ENCODE results near the gene CACNG3. TPM values are rescaled to one million over a fixed set of nuclear protein-coding genes. Genes with fewer than 3 reads are reported as not detected.

Gene CACNG3
- total RNA-seq, 3 donors from 2014 or later (not counting 1 experiment from before 2014, with no cell fraction given): not detected

- no peak overlapping the region for H3K27ac ChIP-seq (ENCODE audit: low read length)
- peaks cover 6% of the 10 kb centered on the region for H3K36me3 Mint-ChIP-seq
- H3K27me3 Mint-ChIP-seq (ENCODE audit: low read depth in 2 of 2): peaks cover 5 to 14% of the 10 kb centered on the region in 2 donors
- no peak for TF ChIP-seq CTCF (IDR thresholded peaks at IDR 0.05)
- no peak overlapping the region for H3K27ac Mint-ChIP-seq
- H3K36me3 ChIP-seq (ENCODE audit: control insufficient read depth, insufficient read depth, low read length): no peaks in the 10 kb centered on the region
- peaks cover 5 to 11% of the 10 kb centered on the region in 2 donors for H3K9me3 Mint-ChIP-seq
- no peak for ATAC-seq
- H3K9me3 ChIP-seq (ENCODE audit: control insufficient read depth, insufficient read depth, low read length): peaks cover 7% of the 10 kb centered on the region
- no peaks in the 10 kb centered on the region for H3K27me3 ChIP-seq (ENCODE audit: control insufficient read depth, insufficient read depth, low read length)
- 18% methylated on average over 5 of the region's 5 CpGs for WGBS (ENCODE audit: insufficient coverage)
- intact Hi-C loops (cut with micrococcal nuclease): no loop called here
- H3K4me1 Mint-ChIP-seq: no peaks in the 10 kb centered on the region
- H3K4me3 ChIP-seq (ENCODE audit: low read length): no peak overlapping the region
- no peak for DNase-seq
- no peak overlapping the region for H3K4me3 Mint-ChIP-seq
- no peaks in the 10 kb centered on the region for H3K4me1 ChIP-seq (ENCODE audit: control insufficient read depth, insufficient read depth, low read length)
These were observed 126.8 kb downstream of the CACNG3 start for GRCh38 chr16:24382762-24383407.

DNA sequence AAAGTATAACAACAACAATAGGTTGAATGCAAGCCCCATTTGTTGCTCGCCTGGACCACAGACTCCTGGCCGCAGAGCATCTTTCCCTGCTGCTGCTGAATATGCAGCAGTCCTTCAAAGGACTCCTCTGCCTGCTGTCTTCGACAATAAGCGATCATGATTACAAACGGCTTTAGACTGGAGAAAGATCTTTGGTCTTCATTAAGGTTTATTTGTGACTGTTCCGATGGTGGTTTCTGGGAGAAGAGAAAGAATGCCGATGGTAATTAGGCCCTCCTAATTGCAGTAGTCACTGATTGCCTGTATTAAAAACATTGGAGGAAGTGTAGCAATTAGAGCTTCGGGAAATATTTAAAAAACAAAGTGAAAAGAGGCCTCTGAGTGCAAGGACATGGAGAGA lies 138.2 kb downstream of the CACNG3 start:
- H3K9me3 ChIP-seq (ENCODE audit: control insufficient read depth, insufficient read depth, low read length): no peaks in the 10 kb centered on the region
- H3K27ac ChIP-seq (ENCODE audit: low read length): no peak overlapping the region
- H3K4me1 ChIP-seq (ENCODE audit: control insufficient read depth, insufficient read depth, low read length): no peaks in the 10 kb centered on the region
- no peaks in the 10 kb centered on the region for H3K36me3 ChIP-seq (ENCODE audit: control insufficient read depth, insufficient read depth, low read length)
- H3K27me3 ChIP-seq (ENCODE audit: control insufficient read depth, insufficient read depth, low read length): no peaks in the 10 kb centered on the region
- WGBS (ENCODE audit: insufficient coverage): 85% methylated on average over 8 of the region's 8 CpGs
- no peak for ATAC-seq
- no peak for TF ChIP-seq CTCF (IDR thresholded peaks at IDR 0.05)
- H3K27ac Mint-ChIP-seq: no peak overlapping the region
- H3K4me1 Mint-ChIP-seq: no peaks in the 10 kb centered on the region
- intact Hi-C loops (cut with micrococcal nuclease): no loop called here
- H3K27me3 Mint-ChIP-seq (ENCODE audit: low read depth in 2 of 2): peaks cover 12 to 17% of the 10 kb centered on the region in 2 donors
- no peak overlapping the region for H3K4me3 ChIP-seq (ENCODE audit: low read length)
- DNase-seq: no peak
- no peaks in the 10 kb centered on the region for H3K9me3 Mint-ChIP-seq
- no peaks in the 10 kb centered on the region for H3K36me3 Mint-ChIP-seq
- no peak overlapping the region for H3K4me3 Mint-ChIP-seq

DNA sequence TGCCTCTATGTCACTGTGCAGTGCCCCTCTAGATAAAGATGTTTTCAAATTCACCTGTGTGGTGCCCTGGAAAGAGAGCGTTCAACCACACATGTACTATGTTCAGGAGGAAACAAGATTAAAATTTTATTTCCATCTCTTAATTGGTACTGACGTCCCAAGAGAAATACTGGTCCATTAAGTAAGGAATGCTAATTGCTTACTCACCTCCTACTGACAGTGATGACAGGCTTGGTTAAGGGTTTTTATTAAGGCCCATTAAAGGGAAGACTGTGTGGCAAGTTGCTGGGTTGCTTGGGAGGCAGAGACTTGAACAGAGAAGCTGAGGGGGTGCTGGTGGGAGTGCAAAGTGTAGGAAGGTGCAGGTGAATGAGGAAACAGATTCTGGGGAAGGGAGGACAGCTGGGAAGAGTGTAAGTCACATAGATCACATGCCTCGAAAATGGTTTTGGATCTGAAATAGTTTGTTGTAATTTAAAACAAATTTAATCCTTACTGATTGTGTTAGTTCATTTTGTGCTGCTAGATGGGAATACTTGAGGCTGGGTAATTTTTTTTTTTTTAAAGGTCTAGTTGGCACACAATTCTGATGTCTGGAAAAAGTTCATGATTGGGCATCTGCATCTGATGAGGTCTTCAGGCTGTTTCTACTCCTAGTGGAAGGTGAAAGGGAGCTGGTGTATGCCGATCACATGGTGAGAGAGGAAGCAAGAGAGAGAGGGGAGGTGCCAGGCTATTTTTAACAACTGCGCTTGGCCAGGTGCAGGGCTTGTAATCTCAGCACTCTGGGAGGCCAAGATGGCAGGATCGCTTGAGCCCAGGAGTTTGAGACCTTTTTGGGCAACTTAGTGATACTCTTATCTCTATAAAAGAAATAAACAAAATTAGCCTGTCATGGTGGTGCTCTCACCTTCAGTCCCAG lies 140.5 kb downstream of the CACNG3 start:
- DNase-seq: no peak
- Histone ChIP-seq H3K4me1 (ENCODE audit: control insufficient read depth, insufficient read depth, low read length) (no peaks in the 10 kb centered on the region), H3K36me3 (ENCODE audit: control insufficient read depth, insufficient read depth, low read length) (no peaks in the 10 kb centered on the region), H3K27ac (ENCODE audit: low read length) (no peak overlapping the region), H3K9me3 (ENCODE audit: control insufficient read depth, insufficient read depth, low read length) (no peaks in the 10 kb centered on the region), H3K4me3 (ENCODE audit: low read length) (no peak overlapping the region), H3K27me3 (ENCODE audit: control insufficient read depth, insufficient read depth, low read length) (no peaks in the 10 kb centered on the region)
- Mint-ChIP-seq H3K9me3 (no peaks in the 10 kb centered on the region), H3K4me3 (no peak overlapping the region), H3K4me1 (no peaks in the 10 kb centered on the region), H3K27me3 (ENCODE audit: low read depth in 2 of 2) (peaks cover 12 to 33% of the 10 kb centered on the region in 2 donors), H3K36me3 (no peaks in the 10 kb centered on the region), H3K27ac (no peak overlapping the region)
- intact Hi-C loops (cut with micrococcal nuclease): no loop called here
- WGBS (ENCODE audit: insufficient coverage): 57% methylated on average over 4 of the region's 6 CpGs
- ATAC-seq: no peak
- no peak for TF ChIP-seq CTCF (IDR thresholded peaks at IDR 0.05)
